Stimulated activated CD4-positive, alpha-beta T cell treated with anti-CD3 and anti-CD28 coated beads, TNF-alpha, amount 100 ng/mL, for 1 hour (primary cell): ENCODE results near the gene CABLES2.

ENCODE experiments used
- DNase-seq, 3 donors: peaks; one replicate each; pipeline ENCODE4 v3.0.0-alpha.2; 2020; ENCODE audit warnings: low read depth in 3 of 3, low spot score in 1 of 3

CABLES2 gene

GRCh38 chr20:62361799-62362589 is 45.1 kb downstream of the CABLES2 start:
- no peak for DNase-seq

- DNase-seq = no peak
Measured at GRCh38 chr20:62360854-62361798, 46.0 kb downstream of the CABLES2 start.

DNA sequence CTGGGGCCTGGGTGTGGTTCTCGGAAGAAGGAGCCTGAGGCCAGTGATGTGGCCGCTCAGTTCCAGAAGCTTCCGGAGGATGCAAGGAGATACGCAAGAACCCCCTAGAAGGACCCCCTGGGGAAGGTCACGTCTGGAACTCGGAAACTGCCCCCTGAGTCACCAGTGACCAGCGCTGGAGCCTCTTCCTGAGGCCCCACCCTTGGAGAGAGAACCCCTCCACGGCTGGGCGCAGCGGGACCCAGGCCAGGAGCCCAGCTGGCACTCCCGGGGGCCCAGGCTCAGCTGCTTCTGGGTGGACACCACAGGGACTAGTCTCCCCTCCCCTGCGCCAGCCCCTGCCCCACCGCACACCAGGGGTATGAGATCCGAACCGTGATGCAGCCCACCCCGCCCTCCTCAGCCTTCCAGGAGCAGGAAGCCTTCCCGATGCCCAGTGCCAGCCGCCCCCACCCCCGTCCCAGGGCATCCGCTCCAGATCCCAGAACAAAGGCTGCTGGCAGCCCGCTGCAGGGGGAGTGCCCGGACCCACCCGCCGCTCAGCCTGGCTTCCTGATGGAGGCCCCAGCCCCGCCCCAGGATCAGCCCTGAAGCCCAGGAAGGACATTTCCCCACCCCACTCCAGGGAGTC is 47.5 kb downstream of the CABLES2 start:
- no peak for DNase-seq

- DNase-seq = no peak
Measured at GRCh38 chr20:62359043-62359490, 48.0 kb downstream of the CABLES2 start.

- no peak for DNase-seq
Measured at GRCh38 chr20:62358171-62359042, 48.7 kb downstream of the CABLES2 start.

- DNase-seq = no peak
Measured at GRCh38 chr20:62357681-62358080, 49.4 kb downstream of the CABLES2 start.

GRCh38 chr20:62357187-62357667 is 49.9 kb downstream of the CABLES2 start:
- DNase-seq = no peak

DNA sequence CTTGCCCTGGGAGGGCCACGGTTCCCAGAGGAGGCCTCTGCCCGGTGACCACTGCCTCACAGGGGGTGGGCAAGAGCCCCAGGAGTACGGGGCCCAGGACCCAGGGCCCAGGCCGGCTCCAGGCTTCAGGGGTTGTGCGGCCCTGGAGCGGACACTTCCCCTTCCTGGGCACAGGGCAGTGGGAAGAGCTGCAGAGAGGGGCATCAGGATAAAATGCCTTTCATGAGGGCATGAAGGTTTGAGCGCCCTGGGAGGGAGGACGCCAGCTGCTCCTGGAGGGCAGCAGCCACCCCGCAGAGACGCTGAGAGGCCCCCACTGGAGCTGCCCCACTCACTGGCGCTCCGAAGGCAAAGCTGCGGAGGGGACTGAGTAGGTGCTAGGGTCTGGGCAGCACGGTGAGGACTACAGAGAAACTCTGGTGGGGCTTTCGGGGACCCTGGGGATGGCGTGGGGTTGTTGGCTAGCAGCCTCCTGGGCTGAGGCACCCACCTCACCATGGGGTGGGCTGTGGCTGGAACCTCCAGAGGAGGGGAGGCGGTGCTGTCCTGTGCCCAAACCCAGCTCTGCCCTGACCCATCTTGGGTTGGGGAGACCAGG is 50.4 kb downstream of the CABLES2 start:
- no peak for DNase-seq

- no peak for DNase-seq
Measured at GRCh38 chr20:62355878-62356588, 51.1 kb downstream of the CABLES2 start.

- DNase-seq = no peak
Measured at GRCh38 chr20:62355516-62355877, 51.6 kb downstream of the CABLES2 start.

- DNase-seq = no peak
Measured at GRCh38 chr20:62354811-62355341, 52.2 kb downstream of the CABLES2 start.

- no peak for DNase-seq
Measured at GRCh38 chr20:62354031-62354808, 52.9 kb downstream of the CABLES2 start.

DNA sequence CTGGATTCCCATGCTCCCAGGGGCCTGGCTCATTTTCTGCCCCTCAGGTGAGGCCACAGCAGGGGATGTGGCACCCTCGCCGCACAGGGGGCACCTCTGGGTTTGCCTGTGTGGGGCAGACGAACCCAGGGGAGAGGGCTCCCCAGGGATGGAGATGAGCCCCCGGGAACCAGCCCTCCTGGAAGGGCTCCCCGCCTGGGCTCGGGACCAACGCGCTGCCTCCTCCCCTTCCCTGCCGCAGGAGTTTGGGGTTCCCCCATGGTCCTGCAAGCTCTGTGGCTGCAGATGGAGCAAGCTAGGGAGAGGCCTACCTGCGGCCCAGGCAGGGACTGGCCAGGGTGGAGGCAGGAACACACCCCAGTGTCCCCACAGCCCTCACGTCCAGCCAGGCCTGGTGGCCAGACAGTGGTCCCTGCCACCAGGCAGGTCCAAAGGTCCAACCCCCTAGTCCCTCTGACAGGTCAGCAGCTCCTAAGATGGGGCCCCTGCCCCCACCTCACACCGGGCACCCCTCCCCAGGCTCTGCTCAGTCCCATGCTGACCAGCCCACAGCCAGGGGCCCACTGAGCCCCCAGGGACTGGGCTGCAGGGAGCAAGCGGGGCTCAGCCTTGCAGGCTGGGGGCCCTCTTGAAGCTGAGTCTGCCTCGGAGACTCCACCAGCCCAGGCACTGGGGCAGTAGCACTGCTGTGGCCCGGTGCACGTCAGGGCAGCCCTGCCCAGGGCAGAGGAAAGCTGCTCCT is 53.6 kb downstream of the CABLES2 start:
- no peak for DNase-seq

- no peak for DNase-seq
Measured at GRCh38 chr20:62352402-62353288, 54.4 kb downstream of the CABLES2 start.

- no peak for DNase-seq
Measured at GRCh38 chr20:62351469-62352401, 55.4 kb downstream of the CABLES2 start.
